ENCODE results near the gene ESR1.

ESR1 gene

DNA sequence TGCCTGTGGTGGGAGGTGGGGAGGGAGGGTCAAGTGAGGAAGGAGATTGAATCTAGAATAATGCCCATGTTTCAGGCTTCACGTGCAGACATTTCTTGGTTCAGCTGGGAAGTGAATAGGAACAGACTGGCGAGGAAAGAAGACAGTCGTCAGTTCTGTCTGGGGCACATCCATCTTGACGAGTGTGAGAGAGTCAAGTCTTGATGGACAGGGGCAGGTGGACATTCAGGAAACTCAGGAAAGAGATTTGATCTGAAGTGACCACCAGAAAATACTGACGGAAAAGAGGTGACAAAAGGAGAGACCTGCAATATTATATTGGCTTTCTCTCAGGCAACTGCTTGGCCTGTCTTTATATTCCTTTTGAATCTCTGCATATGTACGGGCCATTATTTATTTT lies 68.6 kb downstream of the ESR1 start:
- Histone ChIP-seq H2AK5ac (ENCODE audit: low read depth, low read length) (no peak overlapping the region), H3K4ac (ENCODE audit: low read length) (no peak overlapping the region), H3K18ac (ENCODE audit: low read length) (no peak overlapping the region), H2BK15ac (ENCODE audit: low read length) (no peak overlapping the region), H3K4me2 (ENCODE audit: insufficient read depth, low read length, poor library complexity, severe bottlenecking) (no peak overlapping the region), H4K91ac (ENCODE audit: low read depth, low read length, poor library complexity) (no peak overlapping the region), H3K4me1 (ENCODE audit: control insufficient read depth in 2 of 2, insufficient read depth in 1 of 2, low read depth in 1 of 2, low read length in 2 of 2) (no peaks in the 10 kb centered on the region), H3K9ac (ENCODE audit: low read depth, low read length, poor library complexity) (no peak overlapping the region), H3K23ac (ENCODE audit: low read depth, low read length, poor library complexity) (no peak overlapping the region), H3K36me3 (replicated peaks in 1 of 2; ENCODE audit: control insufficient read depth in 2 of 2, insufficient read depth in 2 of 2, low read length in 2 of 2) (no peaks in the 10 kb centered on the region), H3K9me3 (replicated peaks in 1 of 2; ENCODE audit: control insufficient read depth in 2 of 2, insufficient read depth in 1 of 2, low read depth in 1 of 2, low read length in 2 of 2) (no peaks in the 10 kb centered on the region), H2BK120ac (ENCODE audit: low read depth, low read length) (no peak overlapping the region), H2BK5ac (ENCODE audit: low read length) (no peak overlapping the region), H2AFZ (ENCODE audit: low read length) (no peak overlapping the region), H3K79me1 (ENCODE audit: low read depth, low read length) (no peaks in the 10 kb centered on the region), H3K14ac (ENCODE audit: low read length) (no peak overlapping the region), H3K27ac (replicated peaks; ENCODE audit: low read length) (no peak overlapping the region), H4K8ac (ENCODE audit: low read depth, low read length) (no peak overlapping the region), H3K4me3 (ENCODE audit: low read length in 2 of 2) (no peak overlapping the region), H2BK12ac (ENCODE audit: low read length) (no peak overlapping the region), H3K27me3 (ENCODE audit: control insufficient read depth in 3 of 3, insufficient read depth in 3 of 3, low read depth in 1 of 3, low read length in 3 of 3) (no peaks in the 10 kb centered on the region)
- DNase-seq (ENCODE audit: low spot score) = no peak
- WGBS, 2 donors (ENCODE audit: extremely low coverage in 2 of 2, insufficient read length in 2 of 2, insufficient replicate concordance in 1 of 2) = no CpG with 5 or more reads among the region's 6 CpGs

DNA sequence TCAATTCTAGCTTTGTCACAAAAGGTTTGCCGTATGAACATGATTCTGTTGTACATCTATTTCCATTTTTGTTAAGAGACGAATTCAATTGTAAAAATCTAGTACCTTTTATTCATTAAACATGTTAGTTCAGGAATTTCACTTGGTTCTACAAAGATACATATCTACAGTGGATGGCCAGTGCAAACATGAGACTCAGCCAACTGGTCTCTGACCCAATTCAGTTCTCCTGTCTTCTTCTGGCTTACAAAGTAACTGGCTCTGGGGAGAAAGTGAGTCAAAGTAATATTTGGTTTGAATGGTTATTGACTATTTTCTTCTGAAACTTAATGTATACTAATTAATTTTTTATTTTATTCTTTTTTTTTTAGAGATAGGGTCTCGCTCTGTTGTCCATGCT lies 70.0 kb downstream of the ESR1 start:
- Histone ChIP-seq H2BK15ac (ENCODE audit: low read length) (no peak overlapping the region), H4K91ac (ENCODE audit: low read depth, low read length, poor library complexity) (no peak overlapping the region), H3K18ac (ENCODE audit: low read length) (no peak overlapping the region), H3K4me1 (ENCODE audit: control insufficient read depth in 2 of 2, insufficient read depth in 1 of 2, low read depth in 1 of 2, low read length in 2 of 2) (no peaks in the 10 kb centered on the region), H2AFZ (ENCODE audit: low read length) (no peak overlapping the region), H2AK5ac (ENCODE audit: low read depth, low read length) (no peak overlapping the region), H3K4ac (ENCODE audit: low read length) (no peak overlapping the region), H3K23ac (ENCODE audit: low read depth, low read length, poor library complexity) (no peak overlapping the region), H3K36me3 (replicated peaks in 1 of 2; ENCODE audit: control insufficient read depth in 2 of 2, insufficient read depth in 2 of 2, low read length in 2 of 2) (no peaks in the 10 kb centered on the region), H2BK5ac (ENCODE audit: low read length) (no peak overlapping the region), H2BK120ac (ENCODE audit: low read depth, low read length) (no peak overlapping the region), H3K27me3 (ENCODE audit: control insufficient read depth in 3 of 3, insufficient read depth in 3 of 3, low read depth in 1 of 3, low read length in 3 of 3) (no peaks in the 10 kb centered on the region), H3K79me1 (ENCODE audit: low read depth, low read length) (no peaks in the 10 kb centered on the region), H3K4me3 (ENCODE audit: low read length in 2 of 2) (no peak overlapping the region), H3K14ac (ENCODE audit: low read length) (no peak overlapping the region), H3K9ac (ENCODE audit: low read depth, low read length, poor library complexity) (no peak overlapping the region), H3K4me2 (ENCODE audit: insufficient read depth, low read length, poor library complexity, severe bottlenecking) (no peak overlapping the region), H3K9me3 (replicated peaks in 1 of 2; ENCODE audit: control insufficient read depth in 2 of 2, insufficient read depth in 1 of 2, low read depth in 1 of 2, low read length in 2 of 2) (no peaks in the 10 kb centered on the region), H2BK12ac (ENCODE audit: low read length) (no peak overlapping the region), H3K27ac (replicated peaks; ENCODE audit: low read length) (no peak overlapping the region), H4K8ac (ENCODE audit: low read depth, low read length) (no peak overlapping the region)
- no CpG with 5 or more reads among the region's 3 CpGs for WGBS, 2 donors (ENCODE audit: extremely low coverage in 2 of 2, insufficient read length in 2 of 2, insufficient replicate concordance in 1 of 2)
- no peak for DNase-seq (ENCODE audit: low spot score)

DNA sequence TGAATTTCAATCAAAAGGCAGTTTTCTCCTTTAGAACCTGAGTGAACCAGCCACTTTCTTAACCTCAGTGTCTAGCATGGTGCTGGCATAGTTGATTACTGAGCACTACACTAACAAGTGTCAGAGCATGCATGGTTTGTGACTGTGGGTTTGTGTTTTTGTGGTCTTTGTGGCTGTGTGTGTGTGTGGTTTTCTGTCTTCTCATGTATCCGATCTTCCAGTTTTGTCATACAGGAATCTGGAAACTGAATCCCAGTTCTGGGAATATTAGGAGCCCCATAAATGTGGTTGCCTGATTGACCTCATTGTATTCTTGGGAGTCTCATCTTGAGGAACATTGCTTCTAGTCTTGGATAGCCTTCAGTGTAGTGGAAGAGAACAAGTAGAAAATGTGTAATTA lies 73.7 kb downstream of the ESR1 start:
- no peaks in the 10 kb centered on the region for H3K4me1 ChIP-seq (ENCODE audit: control insufficient read depth in 2 of 2, insufficient read depth in 1 of 2, low read depth in 1 of 2, low read length in 2 of 2)
- no peak overlapping the region for H2BK15ac ChIP-seq (ENCODE audit: low read length)
- H2AK5ac ChIP-seq (ENCODE audit: low read depth, low read length) = no peak overlapping the region
- H2BK12ac ChIP-seq (ENCODE audit: low read length) = no peak overlapping the region
- H3K27me3 ChIP-seq (ENCODE audit: control insufficient read depth in 3 of 3, insufficient read depth in 3 of 3, low read depth in 1 of 3, low read length in 3 of 3) = no peaks in the 10 kb centered on the region
- H3K18ac ChIP-seq (ENCODE audit: low read length) = no peak overlapping the region
- no peaks in the 10 kb centered on the region for H3K79me1 ChIP-seq (ENCODE audit: low read depth, low read length)
- H3K36me3 ChIP-seq (replicated peaks in 1 of 2; ENCODE audit: control insufficient read depth in 2 of 2, insufficient read depth in 2 of 2, low read length in 2 of 2) = no peaks in the 10 kb centered on the region
- no CpG with 5 or more reads among the region's 1 CpG for WGBS, 2 donors (ENCODE audit: extremely low coverage in 2 of 2, insufficient read length in 2 of 2, insufficient replicate concordance in 1 of 2)
- no peak overlapping the region for H2BK5ac ChIP-seq (ENCODE audit: low read length)
- H2BK120ac ChIP-seq (ENCODE audit: low read depth, low read length) = no peak overlapping the region
- DNase-seq (ENCODE audit: low spot score) = no peak
- H3K27ac ChIP-seq (replicated peaks; ENCODE audit: low read length) = no peak overlapping the region
- H3K9me3 ChIP-seq (replicated peaks in 1 of 2; ENCODE audit: control insufficient read depth in 2 of 2, insufficient read depth in 1 of 2, low read depth in 1 of 2, low read length in 2 of 2) = no peaks in the 10 kb centered on the region
- H3K9ac ChIP-seq (ENCODE audit: low read depth, low read length, poor library complexity) = no peak overlapping the region
- H3K23ac ChIP-seq (ENCODE audit: low read depth, low read length, poor library complexity) = no peak overlapping the region
- H4K8ac ChIP-seq (ENCODE audit: low read depth, low read length) = no peak overlapping the region
- no peak overlapping the region for H3K4ac ChIP-seq (ENCODE audit: low read length)
- H4K91ac ChIP-seq (ENCODE audit: low read depth, low read length, poor library complexity) = no peak overlapping the region
- H2AFZ ChIP-seq (ENCODE audit: low read length) = no peak overlapping the region
- H3K14ac ChIP-seq (ENCODE audit: low read length) = no peak overlapping the region
- no peak overlapping the region for H3K4me2 ChIP-seq (ENCODE audit: insufficient read depth, low read length, poor library complexity, severe bottlenecking)
- H3K4me3 ChIP-seq (ENCODE audit: low read length in 2 of 2) = no peak overlapping the region

DNA sequence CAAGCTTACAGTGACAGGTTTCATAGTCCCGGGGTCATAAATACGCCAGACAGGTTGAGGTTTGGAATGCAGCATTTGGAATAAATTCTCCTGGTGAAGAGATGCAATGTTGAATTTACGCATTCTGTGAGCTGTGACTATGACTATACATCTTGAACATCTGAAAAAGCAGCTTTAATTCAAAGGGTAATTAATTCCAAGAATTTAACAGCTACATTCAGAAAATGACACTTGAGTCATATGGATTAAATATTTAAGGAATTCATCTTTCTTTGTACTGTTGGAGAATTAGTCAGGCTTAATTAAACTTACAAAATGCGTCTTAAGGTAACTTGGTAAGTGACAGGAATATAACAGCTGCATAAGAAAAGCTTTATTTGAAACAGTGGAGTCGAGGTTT lies 74.7 kb downstream of the ESR1 start:
- no peaks in the 10 kb centered on the region for H3K27me3 ChIP-seq (ENCODE audit: control insufficient read depth in 3 of 3, insufficient read depth in 3 of 3, low read depth in 1 of 3, low read length in 3 of 3)
- H2BK120ac ChIP-seq (ENCODE audit: low read depth, low read length) = no peak overlapping the region
- H3K27ac ChIP-seq (replicated peaks; ENCODE audit: low read length) = no peak overlapping the region
- no peak for DNase-seq (ENCODE audit: low spot score)
- H3K79me1 ChIP-seq (ENCODE audit: low read depth, low read length) = no peaks in the 10 kb centered on the region
- no peaks in the 10 kb centered on the region for H3K4me1 ChIP-seq (ENCODE audit: control insufficient read depth in 2 of 2, insufficient read depth in 1 of 2, low read depth in 1 of 2, low read length in 2 of 2)
- no peak overlapping the region for H2BK15ac ChIP-seq (ENCODE audit: low read length)
- H3K9me3 ChIP-seq (replicated peaks in 1 of 2; ENCODE audit: control insufficient read depth in 2 of 2, insufficient read depth in 1 of 2, low read depth in 1 of 2, low read length in 2 of 2) = no peaks in the 10 kb centered on the region
- H3K4me2 ChIP-seq (ENCODE audit: insufficient read depth, low read length, poor library complexity, severe bottlenecking) = no peak overlapping the region
- H4K91ac ChIP-seq (ENCODE audit: low read depth, low read length, poor library complexity) = no peak overlapping the region
- no peak overlapping the region for H4K8ac ChIP-seq (ENCODE audit: low read depth, low read length)
- no peak overlapping the region for H3K9ac ChIP-seq (ENCODE audit: low read depth, low read length, poor library complexity)
- no peaks in the 10 kb centered on the region for H3K36me3 ChIP-seq (replicated peaks in 1 of 2; ENCODE audit: control insufficient read depth in 2 of 2, insufficient read depth in 2 of 2, low read length in 2 of 2)
- no peak overlapping the region for H3K4me3 ChIP-seq (ENCODE audit: low read length in 2 of 2)
- no peak overlapping the region for H2AFZ ChIP-seq (ENCODE audit: low read length)
- H2BK5ac ChIP-seq (ENCODE audit: low read length) = no peak overlapping the region
- H3K4ac ChIP-seq (ENCODE audit: low read length) = no peak overlapping the region
- H2BK12ac ChIP-seq (ENCODE audit: low read length) = no peak overlapping the region
- H3K23ac ChIP-seq (ENCODE audit: low read depth, low read length, poor library complexity) = no peak overlapping the region
- no peak overlapping the region for H2AK5ac ChIP-seq (ENCODE audit: low read depth, low read length)
- no CpG with 5 or more reads among the region's 5 CpGs for WGBS, 2 donors (ENCODE audit: extremely low coverage in 2 of 2, insufficient read length in 2 of 2, insufficient replicate concordance in 1 of 2)
- H3K18ac ChIP-seq (ENCODE audit: low read length) = no peak overlapping the region
- no peak overlapping the region for H3K14ac ChIP-seq (ENCODE audit: low read length)

Data from neuronal stem cell (in vitro differentiated cells).